Keratinocyte (primary cell): Measurements from ENCODE around the gene KCTD13. TPM values are rescaled to one million over a fixed set of nuclear protein-coding genes. Genes with fewer than 3 reads are reported as not detected.

Experiments used
- DNase-seq: peaks from one replicate; pipeline ENCODE4 v3.0.0-alpha.2; 2011; ENCODE audit warnings: low read depth, missing footprints, low spot score
- FAIRE-seq: peaks from 2 replicates; lab custom pipeline; 2011; peaks lifted over from hg19 to GRCh38; lab: Jason Lieb, UNC
- H2AFZ ChIP-seq: 2 replicates; pipeline ENCODE4 v1.6.0; 2012; ENCODE audit warnings: low read length, control low read depth, inconsistent platforms; ENCODE audit not compliant: control insufficient read depth
- H3K27ac ChIP-seq: 2 replicates; pipeline ENCODE4 v1.5.1; 2011; ENCODE audit warnings: low read length; ENCODE audit not compliant: control insufficient read depth, insufficient read depth
- H3K27me3 ChIP-seq: 3 replicates; pipeline ENCODE4 v1.6.0; 2011; ENCODE audit warnings: low read length; ENCODE audit not compliant: control insufficient read depth, insufficient read depth; ENCODE audit errors: extremely low read depth
- H3K36me3 ChIP-seq, 2 experiments: 2 replicates in 1 of 2; 3 replicates in 1 of 2; pipeline ENCODE4 v1.5.1; 2011; ENCODE audit warnings: low read length in 2 of 2, mild to moderate bottlenecking in 1 of 2; ENCODE audit not compliant: control insufficient read depth in 2 of 2, insufficient read depth in 2 of 2; ENCODE audit errors: extremely low read depth in 1 of 2
- H3K4me1 ChIP-seq: 3 replicates; pipeline ENCODE4 v1.5.1; 2011; ENCODE audit warnings: low read length; ENCODE audit not compliant: control insufficient read depth, insufficient read depth; ENCODE audit errors: extremely low read depth
- H3K4me2 ChIP-seq: 3 replicates; pipeline ENCODE4 v1.6.0; 2011; ENCODE audit warnings: low read depth, low read length; ENCODE audit not compliant: control insufficient read depth, insufficient read depth; ENCODE audit errors: extremely low read depth
- H3K4me3 ChIP-seq, 3 experiments: fragments of 200-600 bp in 1 of 3; sonication (generic) in 1 of 3; 2 replicates in 2 of 3; 3 replicates in 1 of 3; pipeline ENCODE4 v1.5.1; 2011 to 2016; ENCODE audit warnings: low read length in 3 of 3, mild to moderate bottlenecking in 3 of 3, control low read depth in 2 of 3, inconsistent platforms in 1 of 3, low read depth in 1 of 3, mixed read lengths in 1 of 3, mixed run types in 1 of 3, moderate library complexity in 1 of 3; ENCODE audit not compliant: control insufficient read depth in 2 of 3, insufficient read depth in 2 of 3; ENCODE audit errors: extremely low read depth in 1 of 3
- H3K79me2 ChIP-seq: 2 replicates; pipeline ENCODE4 v1.6.0; 2012; ENCODE audit warnings: low read length; ENCODE audit not compliant: control insufficient read depth, insufficient read depth
- H3K9ac ChIP-seq: 3 replicates; pipeline ENCODE4 v1.6.0; 2011; ENCODE audit warnings: low read length; ENCODE audit not compliant: control insufficient read depth, insufficient read depth; ENCODE audit errors: extremely low read depth
- H3K9me1 ChIP-seq: 3 replicates; pipeline ENCODE4 v1.6.0; 2011; ENCODE audit warnings: low read length; ENCODE audit not compliant: control insufficient read depth, insufficient read depth; ENCODE audit errors: extremely low read depth
- H3K9me3 ChIP-seq: 2 replicates; pipeline ENCODE4 v1.5.1; 2012; ENCODE audit warnings: low read depth, low read length; ENCODE audit not compliant: control insufficient read depth
- H4K20me1 ChIP-seq: 3 replicates; pipeline ENCODE4 v1.6.0; 2011; ENCODE audit warnings: low read length; ENCODE audit not compliant: control insufficient read depth, insufficient read depth; ENCODE audit errors: extremely low read depth
- EZH2 ChIP-seq: IDR thresholded peaks from one replicate; pipeline ENCODE4 v1.6.1; 2012; ENCODE audit warnings: inconsistent platforms, mild to moderate bottlenecking, low read length, moderate library complexity
- dilution Hi-C: fragments of 300-500 bp; cut with MboI; formaldehyde crosslinking; loops from one replicate; pipeline ENCODE4 v1.7.0; 2020; ENCODE audit warnings: low sequenced_read_pairs; ENCODE audit not compliant: extremely low pct_ligation_motif_present
- polyA plus RNA-seq, 5 experiments: library from polyadenylated mRNA; depleted of rRNA in 3 of 5; stranded (reverse) in 3 of 5; stranded (forward) in 1 of 5; unstranded in 1 of 5; fragments of >200 nt; gene quantifications; 1 replicate in 1 of 5; 2 replicates in 3 of 5; 3 replicates in 1 of 5; pipeline versions ENCODE4 v1.2.1 to v1.2.3, GENCODE V29; 2011 to 2012; ENCODE audit warnings: missing spikeins in 2 of 5, low read depth in 1 of 5, low replicate concordance in 1 of 5
- TF ChIP-seq, protein P1 (sequence below), 3 experiments: IDR thresholded peaks in 1 of 3; conservative IDR thresholded peaks in 1 of 3; optimal IDR thresholded peaks in 1 of 3; 2 replicates in 2 of 3; 3 replicates in 1 of 3; pipeline versions ENCODE3 to v1.5.1; 2011; ENCODE audit warnings: low read length in 3 of 3, mild to moderate bottlenecking in 3 of 3, moderate library complexity in 2 of 3, control low read depth in 1 of 3, inconsistent platforms in 1 of 3; ENCODE audit not compliant: insufficient read depth in 2 of 3; ENCODE audit errors: extremely low read depth in 1 of 3

Gene KCTD13
- polyA plus RNA-seq, 1 donor (not counting 4 experiments of a cell fraction or from before 2014, with no cell fraction given), result 9.2 TPM

DNA sequence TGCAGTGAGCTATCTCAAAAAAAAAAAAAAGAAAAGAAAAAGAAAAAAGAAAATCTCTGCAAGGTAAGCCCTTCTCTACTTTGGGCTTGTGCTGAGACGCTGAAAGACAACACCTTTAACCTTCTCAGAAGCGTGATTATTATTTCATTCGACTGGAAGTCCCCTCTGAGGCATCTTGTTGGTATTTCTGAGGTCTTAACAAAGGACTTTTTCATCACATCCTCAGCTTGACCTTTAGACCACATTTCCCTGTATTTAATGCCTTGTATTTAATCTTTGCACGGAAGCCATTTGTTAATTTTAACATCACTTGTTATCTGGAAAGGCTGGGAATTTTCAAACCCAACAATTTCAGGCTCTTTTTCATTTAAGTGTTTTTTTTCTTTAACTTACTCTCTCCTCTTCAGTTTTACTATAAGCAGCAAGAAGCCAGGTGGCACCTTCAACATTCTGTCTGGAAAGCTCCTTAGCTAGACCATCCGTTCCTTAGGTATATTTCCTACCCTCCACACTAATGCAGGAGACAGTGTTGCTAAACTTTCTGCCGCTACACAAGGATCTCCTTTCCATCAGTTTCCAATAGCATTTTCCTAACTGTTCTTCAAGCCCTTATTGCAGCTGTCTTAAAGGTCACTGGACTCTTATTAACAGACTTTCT lies 10.3 kb downstream of the KCTD13 start:
- H3K27me3 ChIP-seq, result no peaks in the 10 kb centered on the region
- H3K9ac ChIP-seq, result no peak overlapping the region
- no peak for TF ChIP-seq EZH2
- TF ChIP-seq, protein P1, sequence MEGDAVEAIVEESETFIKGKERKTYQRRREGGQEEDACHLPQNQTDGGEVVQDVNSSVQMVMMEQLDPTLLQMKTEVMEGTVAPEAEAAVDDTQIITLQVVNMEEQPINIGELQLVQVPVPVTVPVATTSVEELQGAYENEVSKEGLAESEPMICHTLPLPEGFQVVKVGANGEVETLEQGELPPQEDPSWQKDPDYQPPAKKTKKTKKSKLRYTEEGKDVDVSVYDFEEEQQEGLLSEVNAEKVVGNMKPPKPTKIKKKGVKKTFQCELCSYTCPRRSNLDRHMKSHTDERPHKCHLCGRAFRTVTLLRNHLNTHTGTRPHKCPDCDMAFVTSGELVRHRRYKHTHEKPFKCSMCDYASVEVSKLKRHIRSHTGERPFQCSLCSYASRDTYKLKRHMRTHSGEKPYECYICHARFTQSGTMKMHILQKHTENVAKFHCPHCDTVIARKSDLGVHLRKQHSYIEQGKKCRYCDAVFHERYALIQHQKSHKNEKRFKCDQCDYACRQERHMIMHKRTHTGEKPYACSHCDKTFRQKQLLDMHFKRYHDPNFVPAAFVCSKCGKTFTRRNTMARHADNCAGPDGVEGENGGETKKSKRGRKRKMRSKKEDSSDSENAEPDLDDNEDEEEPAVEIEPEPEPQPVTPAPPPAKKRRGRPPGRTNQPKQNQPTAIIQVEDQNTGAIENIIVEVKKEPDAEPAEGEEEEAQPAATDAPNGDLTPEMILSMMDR (optimal IDR thresholded peaks at IDR 0.05 in 1 of 3, IDR thresholded peaks at IDR 0.05 in 1 of 3, conservative IDR thresholded peaks at IDR 0.05 in 1 of 3; ENCODE audit: extremely low read depth in 1 of 3, insufficient read depth in 2 of 3, low read length in 3 of 3), result no peak
- dilution Hi-C loops, result no loop called here
- H3K4me3 ChIP-seq, result no peak overlapping the region
- H3K36me3 ChIP-seq, result peaks cover 4% of the 10 kb centered on the region in 2 experiments
- no peak for FAIRE-seq
- no peak overlapping the region for H3K4me2 ChIP-seq
- no peaks in the 10 kb centered on the region for H3K9me3 ChIP-seq
- peaks cover under 1% of the 10 kb centered on the region for H3K79me2 ChIP-seq
- H3K27ac ChIP-seq, result no peak overlapping the region
- no peaks in the 10 kb centered on the region for H3K9me1 ChIP-seq
- no peak for DNase-seq
- H4K20me1 ChIP-seq, result no peaks in the 10 kb centered on the region
- H2AFZ ChIP-seq, result no peak overlapping the region
- H3K4me1 ChIP-seq, result no peaks in the 10 kb centered on the region

DNA sequence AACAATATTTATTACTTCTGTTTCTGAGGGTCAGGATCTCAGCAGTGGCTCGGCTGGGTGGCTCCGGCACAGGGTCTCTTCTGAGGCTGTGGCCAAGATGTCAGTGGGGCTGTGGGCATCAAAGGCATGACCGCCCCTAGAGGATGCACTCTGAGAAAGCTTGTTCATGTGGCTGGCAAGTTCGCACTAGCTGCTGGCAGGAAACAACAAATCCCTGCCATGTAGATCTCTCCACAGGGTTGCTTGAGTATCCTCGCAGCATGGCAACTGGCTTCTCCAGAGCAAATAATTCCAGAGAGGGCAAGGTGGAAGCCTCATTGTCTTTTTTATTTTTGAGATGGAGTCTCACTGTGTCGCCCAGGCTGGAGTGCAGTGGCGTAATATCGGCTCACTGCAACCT lies 12.5 kb downstream of the KCTD13 start:
- Histone ChIP-seq H3K27me3 (no peaks in the 10 kb centered on the region), H4K20me1 (no peaks in the 10 kb centered on the region), H3K9me3 (no peaks in the 10 kb centered on the region), H3K9ac (no peak overlapping the region), H3K36me3 (peaks cover 0 to 4% of the 10 kb centered on the region in 2 experiments), H3K9me1 (no peaks in the 10 kb centered on the region), H3K4me2 (no peak overlapping the region), H3K4me1 (no peaks in the 10 kb centered on the region), H3K4me3 (no peak overlapping the region), H2AFZ (no peak overlapping the region), H3K27ac (no peak overlapping the region), H3K79me2 (no peaks in the 10 kb centered on the region)
- FAIRE-seq (no peak), DNase-seq (no peak)
- TF ChIP-seq, protein P1 (optimal IDR thresholded peaks at IDR 0.05 in 1 of 3, IDR thresholded peaks at IDR 0.05 in 1 of 3, conservative IDR thresholded peaks at IDR 0.05 in 1 of 3; ENCODE audit: extremely low read depth in 1 of 3, insufficient read depth in 2 of 3, low read length in 3 of 3), result no peak
- TF ChIP-seq EZH2, result no peak
- dilution Hi-C loops, result no loop called here
